Measurements from ENCODE around the gene CROCC2.

Gene CROCC2

DNA sequence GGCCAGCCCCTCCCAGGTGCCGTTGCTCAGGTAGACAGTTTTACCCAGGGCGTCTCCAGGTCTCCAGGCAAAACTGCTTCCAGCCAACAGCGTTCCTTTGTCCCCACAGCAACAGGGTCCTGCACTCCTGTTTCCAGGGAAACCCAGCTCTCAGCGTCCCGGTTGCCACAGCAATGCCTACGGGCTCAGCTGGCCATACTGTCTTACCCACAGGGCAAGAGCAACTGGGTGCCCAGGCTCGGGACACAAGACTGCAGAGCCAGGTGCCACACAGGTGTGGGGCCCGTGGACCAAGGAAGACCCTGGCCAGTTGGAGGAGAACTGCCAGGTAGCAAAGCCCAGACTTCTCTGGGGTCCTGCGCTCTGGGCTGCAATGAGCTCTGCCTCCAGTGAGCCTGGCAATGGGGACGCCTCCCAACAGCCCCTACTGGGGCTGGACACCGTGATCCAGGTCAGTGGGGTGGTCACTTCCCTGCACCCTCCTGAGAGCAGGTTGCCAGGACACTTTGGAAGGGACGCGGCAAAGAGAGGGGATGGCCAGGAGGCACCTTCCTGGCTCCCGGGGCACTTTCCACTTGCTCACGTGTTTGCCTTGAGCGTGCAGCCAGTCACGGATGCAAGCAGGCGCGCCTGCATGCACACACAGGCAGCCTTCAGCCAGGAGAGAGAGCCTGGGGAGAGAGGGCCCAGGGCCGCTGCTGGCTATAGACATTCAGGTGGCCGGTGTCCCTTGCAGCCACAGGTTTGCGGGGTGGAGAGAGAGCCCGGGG, at the start of gene CROCC2:
CROCC2 (plus strand) TSS at position 196 of the 770 bp plus-strand sequence; CDS start at position 374, 178 bp downstream.
- DNase-seq: peak; percentile 70 to 73

GRCh38 chr2:240857039-240858008, 48.8 kb upstream of the CROCC2 start:
- DNase-seq: no peak

DNA sequence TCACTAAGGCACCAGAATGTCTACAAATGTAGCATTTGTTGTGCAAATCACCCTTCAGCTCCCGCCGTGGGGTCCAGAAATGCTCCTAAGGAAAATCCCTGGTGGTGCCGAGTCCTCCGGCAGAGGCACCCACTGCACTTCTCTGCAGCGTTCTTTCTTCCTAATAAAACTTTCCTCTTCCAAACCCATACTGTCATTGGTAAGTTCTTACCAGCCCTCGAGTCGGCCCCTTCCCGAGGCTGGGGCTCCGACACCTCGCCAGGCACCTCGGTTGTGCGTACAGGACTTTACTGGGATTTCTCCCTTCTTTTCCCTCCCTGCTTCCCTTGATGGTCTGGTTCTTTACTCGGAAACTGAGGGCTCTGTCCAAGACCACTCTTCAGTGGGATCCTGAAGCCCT, 47.8 kb upstream of the CROCC2 start:
- no peak for DNase-seq

GRCh38 chr2:240858871-240859270, 47.3 kb upstream of the CROCC2 start:
- DNase-seq: no peak

DNA sequence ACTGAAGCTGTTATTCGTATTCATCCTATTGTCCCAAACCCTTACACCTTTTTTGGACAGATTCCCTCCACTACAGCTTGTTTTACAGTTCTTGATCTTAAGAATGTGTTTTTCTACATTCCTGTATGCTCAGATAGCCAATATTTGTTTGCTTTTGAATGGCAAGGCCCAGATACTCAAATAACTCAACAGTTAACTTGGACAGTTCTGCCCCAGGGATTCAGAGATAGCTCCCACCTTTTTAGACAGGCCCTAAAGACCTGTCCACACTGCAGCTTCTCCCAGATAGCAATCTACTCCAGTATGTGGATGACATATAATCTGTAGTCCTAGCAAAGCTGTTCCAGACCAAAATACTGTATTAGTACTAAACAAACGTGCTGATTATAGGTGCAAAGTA, 44.6 kb upstream of the CROCC2 start:
- DNase-seq: no peak

GRCh38 chr2:240864475-240864874, 41.7 kb upstream of the CROCC2 start:
- no peak for DNase-seq

- no peak for DNase-seq
Measured at GRCh38 chr2:240865391-240865790, 40.7 kb upstream of the CROCC2 start.

GRCh38 chr2:240868286-240869108, 37.6 kb upstream of the CROCC2 start, which contains the start of gene AGXT:
TSS of gene AGXT (plus strand) at chr2:240868824. CDS start at chr2:240868866, 42 bp downstream.
- DNase-seq: no peak

GRCh38 chr2:240869109-240869955, 36.8 kb upstream of the CROCC2 start:
- no peak for DNase-seq

DNA sequence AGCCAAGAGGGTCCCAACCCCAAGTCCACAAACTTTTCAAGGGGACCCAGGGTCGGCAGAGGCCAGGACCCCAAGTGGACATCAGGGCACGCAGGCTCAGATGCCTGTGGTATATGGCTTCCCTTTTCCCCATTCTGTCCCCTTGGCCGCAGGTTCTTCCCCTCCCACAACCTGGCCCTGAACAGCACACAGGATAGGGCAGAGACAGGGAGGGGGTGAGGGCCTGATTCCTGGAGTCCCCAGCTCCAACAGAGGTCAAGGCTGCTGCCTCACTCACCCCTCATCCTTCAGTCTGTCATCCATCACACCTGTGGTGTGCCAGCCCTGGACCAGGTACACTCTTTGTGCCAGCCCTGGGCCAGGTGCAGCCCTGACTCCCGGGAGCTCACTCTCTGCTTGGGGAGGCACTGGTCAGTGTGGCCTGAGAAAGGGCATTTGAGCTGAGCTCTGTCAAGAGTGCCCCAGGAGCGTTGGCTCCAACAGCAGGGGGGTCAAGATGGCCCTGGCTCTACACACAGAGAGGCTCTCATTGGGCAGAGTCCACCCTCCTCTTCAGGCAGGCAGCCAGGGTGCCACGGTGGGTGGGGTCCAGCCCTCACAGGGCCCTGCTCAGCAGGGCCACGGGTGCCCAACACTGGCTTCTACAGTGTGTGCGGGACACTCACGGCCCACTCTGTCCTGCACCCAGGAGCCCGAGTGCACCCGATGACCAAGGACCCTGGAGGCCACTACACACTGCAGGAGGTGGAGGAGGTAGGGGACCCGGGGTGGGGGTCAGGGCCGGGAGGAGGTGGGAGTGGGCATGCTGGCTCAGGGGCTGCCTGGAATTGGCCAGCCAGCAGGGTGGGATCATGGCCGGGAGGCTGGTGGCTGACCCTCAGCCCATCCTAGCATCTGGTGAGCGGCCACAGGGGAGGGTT, 35.9 kb upstream of the CROCC2 start:
- DNase-seq: no peak

DNA sequence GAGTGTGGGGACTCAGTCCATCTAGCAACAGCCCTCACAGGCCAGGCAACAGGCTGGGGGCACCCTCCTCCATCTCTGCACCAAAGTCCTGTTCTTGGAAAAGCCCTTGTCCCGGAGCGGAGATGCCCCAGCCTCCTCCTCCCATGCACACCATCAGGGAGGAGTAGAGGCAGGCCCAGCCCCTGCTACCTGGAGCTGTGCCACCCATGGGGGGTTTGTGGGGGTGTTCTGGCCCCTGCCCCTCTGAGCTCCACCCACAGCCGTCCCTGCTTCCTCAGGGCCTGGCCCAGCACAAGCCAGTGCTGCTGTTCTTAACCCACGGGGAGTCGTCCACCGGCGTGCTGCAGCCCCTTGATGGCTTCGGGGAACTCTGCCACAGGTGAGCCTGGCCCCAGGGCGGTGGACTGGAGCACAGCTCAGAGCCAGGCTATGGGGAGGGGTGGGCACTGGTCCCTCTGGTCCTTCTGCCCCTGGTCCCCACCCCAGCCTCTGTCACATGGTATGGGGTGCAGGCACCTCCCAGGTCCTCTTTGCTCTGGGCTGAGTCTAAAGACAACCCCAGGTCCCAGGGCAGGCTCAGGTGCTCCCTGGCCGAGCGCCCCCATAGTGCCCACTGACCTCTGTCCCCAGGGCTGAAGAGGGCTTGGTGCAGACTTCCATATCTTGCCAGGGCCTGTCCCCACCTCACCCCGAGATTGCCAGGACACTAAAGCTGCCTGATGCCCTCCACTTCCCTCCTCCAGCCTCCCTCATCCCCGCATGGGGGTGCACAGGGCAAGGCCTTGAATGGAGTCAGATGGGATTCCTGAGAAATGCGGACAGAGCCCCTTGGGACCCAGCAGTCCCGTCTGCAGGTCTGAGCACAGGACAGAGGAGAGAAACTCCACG, 34.8 kb upstream of the CROCC2 start:
- DNase-seq: no peak

DNA sequence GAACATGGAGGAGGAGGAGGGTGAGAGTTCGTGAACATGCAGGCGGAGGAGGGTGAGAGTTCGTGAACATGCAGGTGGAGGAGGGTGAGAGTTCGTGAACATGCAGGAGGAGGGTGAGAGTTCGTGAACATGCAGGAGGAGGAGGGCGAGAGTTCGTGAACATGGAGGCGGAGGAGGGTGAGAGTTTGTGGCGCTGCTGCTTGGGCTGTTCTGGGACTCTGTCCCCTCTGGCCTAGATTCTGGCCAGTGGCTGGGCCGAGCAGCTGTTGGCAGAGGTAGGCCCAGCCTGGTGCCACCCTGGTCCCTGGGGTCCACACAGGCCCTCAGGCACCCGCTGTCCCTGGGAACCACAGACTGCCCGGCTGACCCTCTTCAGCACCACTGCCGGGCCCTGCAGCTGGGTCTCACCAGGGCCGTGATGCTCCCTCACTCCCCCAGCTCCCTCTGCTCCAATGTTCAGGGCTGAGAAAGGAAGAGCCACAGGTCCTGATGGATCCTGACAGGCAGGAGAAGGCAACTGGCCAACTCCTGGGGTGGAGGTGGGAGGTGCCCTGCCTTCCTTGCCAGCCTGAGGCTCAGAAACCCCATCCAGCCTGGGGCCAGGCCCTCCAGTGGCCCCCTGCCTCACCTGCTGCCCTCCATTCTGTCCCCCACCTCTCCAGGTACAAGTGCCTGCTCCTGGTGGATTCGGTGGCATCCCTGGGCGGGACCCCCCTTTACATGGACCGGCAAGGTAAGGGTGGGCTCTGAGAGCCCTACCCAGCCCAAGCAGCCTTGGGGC, 33.6 kb upstream of the CROCC2 start:
- no peak for DNase-seq

GRCh38 chr2:240873098-240873788, 32.9 kb upstream of the CROCC2 start:
- no peak for DNase-seq

GRCh38 chr2:240873805-240874714, 32.1 kb upstream of the CROCC2 start:
- DNase-seq: peak in 1 of 2 experiments; percentile 35

- no peak for DNase-seq
Measured at GRCh38 chr2:240874715-240875227, 31.4 kb upstream of the CROCC2 start.

DNA sequence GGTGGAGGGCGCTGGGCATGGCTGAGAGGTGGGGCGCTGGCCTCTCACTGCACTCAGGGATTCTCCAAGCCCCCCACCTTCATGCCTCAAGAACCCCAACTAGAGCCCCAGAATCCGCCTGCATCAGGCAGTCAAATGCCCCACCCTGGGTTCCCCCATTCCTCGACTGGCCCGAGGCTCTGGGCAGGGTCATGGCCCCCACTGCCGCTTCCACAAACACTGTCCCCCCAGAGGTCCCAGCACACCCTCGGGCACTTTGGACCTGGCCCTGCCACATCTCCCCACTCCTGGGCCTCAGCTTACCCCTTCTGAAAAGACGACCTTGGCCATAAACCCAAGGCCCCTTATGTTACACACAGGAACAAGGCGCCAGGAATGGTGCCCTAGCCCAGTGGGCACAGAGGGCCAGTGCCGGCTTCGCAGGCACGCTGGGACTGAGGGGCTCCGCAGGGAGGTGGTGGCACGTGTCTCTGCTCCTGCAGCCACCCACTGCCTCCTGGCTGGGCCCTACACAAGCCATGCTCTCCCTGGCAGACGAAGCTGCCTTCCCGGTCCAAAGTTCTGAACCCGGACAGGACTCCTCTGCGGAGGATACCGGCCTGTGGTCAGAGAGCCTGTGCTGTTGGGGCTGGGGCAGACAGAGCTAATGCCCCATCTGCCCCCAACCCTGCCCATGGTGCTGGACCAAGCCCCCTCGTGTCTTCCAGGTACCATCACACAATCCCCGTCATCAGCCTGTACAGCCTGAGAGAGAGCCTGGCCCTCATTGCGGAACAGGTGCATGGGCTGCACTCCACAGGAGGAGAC, 30.7 kb upstream of the CROCC2 start:
- DNase-seq: no peak

All from NCI-H526 (cell line).